ENCODE measurements around the gene NSF.
"Not testable (repeated sequence)": the region's sequence is repeated elsewhere in the genome, so short reads cannot be mapped to it uniquely, and the experiment has no call there.

NSF gene

DNA sequence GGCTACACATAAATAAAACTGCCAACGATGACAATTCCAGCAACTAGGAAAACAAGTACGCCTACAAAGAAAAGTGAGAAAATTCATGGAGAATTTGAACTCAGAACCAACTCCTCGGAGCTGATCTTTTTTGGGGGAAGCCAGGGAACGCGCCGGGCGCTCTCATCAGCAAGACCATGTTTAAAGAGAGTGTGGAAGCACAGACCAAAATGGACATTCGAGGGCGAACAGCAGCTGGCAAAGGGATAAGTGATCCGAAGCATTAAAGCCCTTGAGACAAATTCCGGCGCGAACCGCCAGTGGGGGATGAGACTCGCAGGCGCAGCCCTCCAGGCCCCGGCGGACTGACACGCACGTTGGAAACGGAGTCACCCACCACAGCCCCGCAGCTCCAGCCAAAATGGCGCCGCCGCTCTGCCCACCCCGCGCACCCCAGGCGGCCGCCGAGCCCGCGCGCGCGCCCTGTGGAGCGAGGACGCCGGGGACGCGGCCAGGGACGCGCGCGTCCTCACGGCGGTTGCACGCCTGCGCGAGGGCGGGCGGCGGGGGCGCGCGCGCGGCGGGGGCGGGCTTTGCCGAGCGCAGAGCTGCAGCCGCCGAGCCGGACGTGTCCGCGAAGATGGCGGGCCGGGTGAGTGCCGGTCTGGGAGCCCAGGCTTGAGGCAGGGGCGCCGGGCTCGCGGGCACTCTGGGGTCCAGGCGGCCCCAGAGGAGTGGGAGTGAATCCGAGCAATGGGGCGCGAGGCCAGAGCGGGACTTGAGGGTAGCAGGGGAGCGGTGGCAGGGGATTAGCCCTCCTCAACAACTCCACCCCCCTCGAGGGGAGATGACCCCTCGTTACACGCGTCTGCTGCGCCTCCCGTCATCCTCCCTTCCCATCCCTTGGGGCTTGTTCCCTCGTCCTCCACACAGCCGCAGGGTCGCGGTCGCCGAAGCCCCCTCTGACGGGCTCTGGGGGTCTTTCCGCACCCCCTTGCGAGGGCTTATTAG lies at the start of gene NSF:
Gene NSF, plus strand, starts transcription at position 513 of the 990 bp plus-strand sequence. Its CDS starts 107 bp downstream, at position 620.
- not testable (repeated sequence) for DNase-seq

GRCh38 chr17:46548607-46549006 lies 41.9 kb upstream of the NSF start:
- not testable (repeated sequence) for DNase-seq

DNA sequence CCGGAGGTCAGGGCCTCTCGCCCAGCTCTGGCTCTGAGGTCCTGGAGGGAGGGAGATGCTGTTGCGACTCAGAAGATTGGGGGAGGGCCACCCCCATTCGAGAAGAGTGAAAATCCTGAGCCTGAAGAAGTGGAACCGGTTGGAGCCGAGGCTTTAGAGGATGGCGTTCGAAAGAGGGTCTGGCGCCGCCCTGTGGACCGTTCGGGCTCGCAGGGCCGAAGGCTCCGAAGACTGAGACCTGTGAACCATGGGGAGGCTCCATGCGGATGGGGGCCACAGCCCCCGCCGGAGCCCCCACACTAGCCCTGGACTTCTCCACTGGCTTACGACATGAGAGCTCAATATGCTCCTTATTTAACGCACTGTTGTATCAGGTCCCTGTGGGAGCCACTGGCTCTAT lies 31.3 kb upstream of the NSF start:
- not testable (repeated sequence) for DNase-seq

DNA sequence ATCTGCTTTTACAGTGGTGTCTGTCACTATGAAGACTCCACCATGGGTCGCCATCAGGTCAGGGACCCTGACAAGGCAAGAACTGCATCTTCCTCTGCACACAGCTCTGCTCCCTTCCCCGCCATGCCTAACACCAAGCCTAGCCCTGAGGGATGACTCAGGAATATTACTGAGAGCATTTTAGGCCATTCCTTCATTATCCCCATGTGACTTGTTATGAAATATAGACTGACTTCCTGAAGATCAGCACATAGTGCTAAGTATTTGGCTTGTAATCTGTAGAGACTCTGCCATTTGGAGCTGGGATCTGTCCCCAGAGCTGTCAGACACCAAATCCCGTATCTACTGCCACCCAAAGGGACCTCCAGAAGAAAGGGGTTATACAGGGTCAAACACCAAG lies 30.4 kb upstream of the NSF start:
- not testable (repeated sequence) for DNase-seq

DNA sequence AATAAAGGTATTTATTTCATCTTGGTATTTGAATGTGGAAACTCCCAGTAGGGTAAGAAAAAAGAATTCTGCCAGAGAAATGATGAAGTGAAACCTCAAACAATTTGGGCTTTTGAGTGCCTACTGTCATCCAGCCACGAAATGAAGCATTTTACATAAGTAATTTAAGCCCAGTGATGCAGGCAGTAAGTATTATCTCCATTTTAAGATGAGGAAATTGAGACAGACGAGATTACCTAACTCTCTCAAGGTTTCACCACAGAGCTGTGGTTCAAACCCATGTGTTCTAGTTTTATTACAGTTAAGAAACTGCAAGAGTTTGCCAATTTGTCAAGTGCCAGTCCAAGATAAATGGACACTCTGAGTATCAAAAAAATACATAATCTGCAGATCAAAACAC lies 24.2 kb upstream of the NSF start:
- not testable (repeated sequence) for DNase-seq

- not testable (repeated sequence) for DNase-seq
These were observed 23.5 kb upstream of the NSF start for GRCh38 chr17:46566980-46567379.

GRCh38 chr17:46571796-46572195 lies 18.7 kb upstream of the NSF start:
- not testable (repeated sequence) for DNase-seq

DNA sequence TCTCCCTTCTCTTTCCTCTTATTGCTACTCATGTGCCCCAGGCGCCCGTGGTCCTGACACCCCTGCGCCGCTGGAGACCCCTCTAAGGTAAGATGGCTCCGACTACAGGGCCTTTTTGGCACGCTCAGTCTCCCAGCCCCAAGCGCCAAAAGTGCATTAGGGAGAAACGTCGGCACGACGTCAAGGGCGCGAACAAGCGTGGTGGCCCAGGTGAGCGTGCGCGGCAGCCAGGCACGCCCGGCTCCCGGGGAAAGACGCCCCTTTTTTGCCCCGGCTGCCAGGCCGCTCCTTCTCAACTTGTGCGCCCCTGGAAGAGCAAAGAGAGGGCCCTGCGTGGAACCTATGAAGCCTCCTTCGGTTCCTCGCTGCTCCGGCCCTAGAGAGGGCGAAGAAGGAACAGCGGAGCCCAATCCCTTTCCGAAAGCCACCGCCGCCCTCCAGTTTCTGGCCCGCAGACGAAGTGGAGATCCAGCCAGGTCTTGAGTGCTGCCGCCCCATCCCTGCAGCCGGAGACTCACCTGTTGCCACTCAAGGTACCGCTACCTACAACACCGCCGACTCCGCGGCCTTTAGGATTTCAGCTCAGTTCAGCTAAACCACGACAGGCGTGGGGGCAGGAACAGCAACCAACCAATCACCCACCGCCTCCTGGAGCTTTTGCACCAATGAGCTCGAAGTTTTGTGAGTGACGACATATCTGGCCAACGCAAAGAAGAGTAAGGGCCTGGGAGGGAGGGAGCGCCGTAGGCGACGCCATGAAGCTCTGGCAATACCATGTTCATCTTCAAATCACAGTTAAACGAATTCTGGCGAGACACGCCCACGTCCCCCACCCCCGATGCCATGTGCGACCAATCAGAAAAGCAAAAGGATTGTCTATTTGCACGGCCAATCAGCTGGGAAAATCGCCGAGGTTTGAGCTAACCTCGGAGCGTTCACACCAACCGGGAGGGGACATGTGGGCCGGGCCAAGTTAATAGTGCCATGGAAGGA lies 11.1 kb upstream of the NSF start, which contains the start of gene ARL17A:
Gene ARL17A, minus strand, starts transcription at position 609 of the 993 bp plus-strand sequence. CDS start 3,369 bp downstream, outside the sequence.
- DNase-seq = not testable (repeated sequence)

DNA sequence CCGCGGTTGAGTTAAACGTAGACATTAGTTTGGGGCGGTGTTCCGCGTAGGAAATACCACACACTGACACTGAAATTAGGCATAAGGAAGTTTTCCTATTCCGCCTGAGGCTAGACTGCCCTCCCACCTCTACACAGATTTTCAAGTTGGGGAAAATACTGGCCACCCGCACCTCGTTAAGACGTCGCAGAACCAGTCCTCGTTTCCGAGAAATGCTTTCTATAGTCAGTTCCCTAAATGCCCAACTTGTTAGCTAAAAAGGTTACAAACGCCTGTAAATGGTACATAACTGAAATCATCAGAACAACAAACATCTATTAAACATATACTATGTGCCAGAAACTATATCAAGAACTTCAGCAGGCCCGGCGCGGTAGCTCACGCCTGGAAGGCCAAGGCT lies 10.4 kb upstream of the NSF start:
- DNase-seq = not testable (repeated sequence)

DNA sequence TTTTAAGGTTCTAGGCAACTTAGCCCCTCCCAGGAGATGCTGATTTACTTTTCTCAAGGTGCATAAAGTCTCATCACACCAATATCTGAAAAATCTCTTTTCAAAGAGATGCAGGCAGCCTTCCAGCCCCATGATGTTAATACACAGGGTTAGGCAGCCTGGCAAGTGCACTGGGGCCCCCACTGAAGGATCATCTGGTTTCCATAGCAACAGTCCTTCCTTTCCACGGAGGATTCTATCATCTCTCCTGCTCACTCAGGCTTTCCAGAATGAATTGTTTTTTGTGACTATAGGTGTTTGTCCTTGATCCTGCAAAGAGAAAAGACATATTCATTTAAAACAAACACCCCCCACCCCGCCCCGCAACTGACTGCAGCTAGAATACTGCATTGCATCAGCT lies 5.0 kb upstream of the NSF start:
- not testable (repeated sequence) for DNase-seq

GRCh38 chr17:46591332-46591731 lies 863 bp downstream of the NSF start:
- DNase-seq = not testable (repeated sequence)

GRCh38 chr17:46598344-46598931 lies 8.0 kb downstream of the NSF start:
- not testable (repeated sequence) for DNase-seq

GRCh38 chr17:46600767-46601166 lies 10.3 kb downstream of the NSF start:
- DNase-seq = not testable (repeated sequence)

- DNase-seq = not testable (repeated sequence)
These were observed 12.7 kb downstream of the NSF start for GRCh38 chr17:46603125-46603524.

- DNase-seq = not testable (repeated sequence)
These were observed 20.8 kb downstream of the NSF start for GRCh38 chr17:46611304-46611703.

- not testable (repeated sequence) for DNase-seq
These were observed 23.4 kb downstream of the NSF start for GRCh38 chr17:46613876-46614275.

DNA sequence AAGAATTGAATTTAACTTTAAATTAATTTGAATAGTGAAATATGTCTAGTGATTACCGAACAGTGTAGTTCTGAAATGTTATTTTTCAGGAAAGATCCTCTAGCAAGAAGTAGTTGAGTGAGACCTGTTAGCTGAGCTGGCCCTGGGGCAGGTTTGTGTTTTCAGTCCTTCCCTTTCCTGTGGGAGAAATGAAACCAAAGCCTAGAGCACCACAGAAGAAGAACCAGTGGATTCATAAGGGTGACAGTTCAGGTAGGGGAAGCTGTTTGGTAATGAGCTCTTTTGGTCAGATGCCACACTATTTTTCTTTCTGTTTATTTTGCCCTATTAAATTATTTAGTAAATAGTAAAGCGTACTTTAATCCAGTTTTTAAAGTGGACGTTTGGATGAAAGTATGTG lies 26.7 kb downstream of the NSF start:
- DNase-seq = not testable (repeated sequence)

GRCh38 chr17:46618975-46619374 lies 28.5 kb downstream of the NSF start:
- not testable (repeated sequence) for DNase-seq

GRCh38 chr17:46623790-46624189 lies 33.3 kb downstream of the NSF start:
- not testable (repeated sequence) for DNase-seq

DNA sequence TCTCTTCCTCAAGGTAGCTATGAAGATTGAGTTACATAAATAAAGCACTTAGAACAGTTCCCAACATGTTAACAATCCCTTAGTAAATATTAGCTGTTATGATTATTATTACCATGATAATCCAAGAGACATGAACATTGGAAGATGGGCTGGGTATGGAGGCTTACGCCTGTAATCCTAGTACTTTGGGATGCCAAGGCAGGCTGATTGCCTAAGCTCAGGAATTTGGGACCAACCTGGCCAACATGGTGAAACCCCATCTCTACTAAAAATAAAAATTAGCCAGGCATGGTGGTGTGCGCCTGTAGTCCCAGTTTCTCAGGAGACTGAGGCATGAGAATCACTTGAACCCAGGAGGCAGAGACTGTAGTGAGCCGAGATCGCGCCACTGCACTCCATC lies 34.3 kb downstream of the NSF start:
- DNase-seq = not testable (repeated sequence)

DNA sequence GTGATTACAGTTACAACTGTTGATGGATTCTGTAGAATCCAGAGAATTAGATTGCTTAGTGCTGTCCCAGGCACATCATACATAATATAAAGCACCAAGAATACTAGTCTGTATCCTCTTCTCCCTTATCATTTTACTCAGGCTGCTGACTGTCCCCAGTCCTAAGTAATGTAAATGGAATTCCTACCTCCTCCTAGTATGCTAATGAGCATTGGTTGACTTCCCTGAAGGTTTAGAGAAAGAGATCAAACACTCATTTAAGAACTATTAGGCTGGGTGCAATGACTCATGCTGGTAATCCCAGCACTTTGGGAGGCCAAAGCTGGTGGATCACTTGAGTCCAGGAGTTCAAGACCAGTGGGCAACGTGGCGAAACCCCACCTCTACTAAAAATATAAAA lies 37.0 kb downstream of the NSF start:
- not testable (repeated sequence) for DNase-seq

DNA sequence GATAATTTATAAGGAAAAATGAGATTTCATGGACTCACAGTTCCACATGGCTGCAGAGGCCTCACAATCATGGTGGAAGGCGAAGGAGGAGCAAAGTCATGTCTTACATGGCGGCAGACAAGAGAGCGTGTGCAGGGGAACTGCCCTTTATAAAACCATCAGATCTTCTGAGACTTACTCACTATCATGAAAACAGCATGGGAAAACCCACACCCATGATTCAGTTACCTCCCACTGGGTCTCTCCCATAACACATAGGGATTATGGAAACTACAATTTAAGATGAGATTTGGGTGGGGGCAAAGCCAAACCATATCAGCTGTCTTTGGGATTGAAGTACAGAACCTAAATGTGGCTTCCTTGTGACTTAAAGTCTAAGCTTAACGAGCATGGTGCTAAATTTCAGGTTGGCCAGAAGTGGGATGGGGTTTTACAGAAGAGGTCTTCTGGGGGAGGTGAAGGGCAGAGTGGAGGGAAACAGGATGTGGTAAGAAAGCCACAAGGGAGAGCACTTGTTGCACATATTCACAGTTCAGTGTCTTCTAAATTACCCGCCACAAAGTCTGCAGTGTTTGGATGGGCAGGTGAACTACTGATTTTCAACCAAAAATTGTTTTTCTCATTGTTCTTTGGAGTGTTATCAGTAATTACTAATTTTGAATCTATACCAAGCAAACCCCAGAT lies 38.4 kb downstream of the NSF start:
- DNase-seq = not testable (repeated sequence)

Data from stimulated activated naive CD4-positive, alpha-beta T cell (primary cell).